GM23248 (cell line): ENCODE results near the gene ASXL1.

Experiments
- EZH2 ChIP-seq: fragments of 200-600 bp; sonication (generic); IDR thresholded peaks from 2 replicates; pipeline ENCODE4 v1.6.1; 2018; ENCODE audit warnings: antibody characterized with exemption, mild to moderate bottlenecking; ENCODE audit not compliant: insufficient read depth, poor library complexity, severe bottlenecking
- EZH2phosphoT487 ChIP-seq: fragments of 200-600 bp; sonication (generic); IDR thresholded peaks from 2 replicates; pipeline ENCODE4 v1.6.1; 2018; ENCODE audit warnings: antibody characterized with exemption, moderate library complexity, mild to moderate bottlenecking, low read depth; ENCODE audit not compliant: insufficient read depth

DNA sequence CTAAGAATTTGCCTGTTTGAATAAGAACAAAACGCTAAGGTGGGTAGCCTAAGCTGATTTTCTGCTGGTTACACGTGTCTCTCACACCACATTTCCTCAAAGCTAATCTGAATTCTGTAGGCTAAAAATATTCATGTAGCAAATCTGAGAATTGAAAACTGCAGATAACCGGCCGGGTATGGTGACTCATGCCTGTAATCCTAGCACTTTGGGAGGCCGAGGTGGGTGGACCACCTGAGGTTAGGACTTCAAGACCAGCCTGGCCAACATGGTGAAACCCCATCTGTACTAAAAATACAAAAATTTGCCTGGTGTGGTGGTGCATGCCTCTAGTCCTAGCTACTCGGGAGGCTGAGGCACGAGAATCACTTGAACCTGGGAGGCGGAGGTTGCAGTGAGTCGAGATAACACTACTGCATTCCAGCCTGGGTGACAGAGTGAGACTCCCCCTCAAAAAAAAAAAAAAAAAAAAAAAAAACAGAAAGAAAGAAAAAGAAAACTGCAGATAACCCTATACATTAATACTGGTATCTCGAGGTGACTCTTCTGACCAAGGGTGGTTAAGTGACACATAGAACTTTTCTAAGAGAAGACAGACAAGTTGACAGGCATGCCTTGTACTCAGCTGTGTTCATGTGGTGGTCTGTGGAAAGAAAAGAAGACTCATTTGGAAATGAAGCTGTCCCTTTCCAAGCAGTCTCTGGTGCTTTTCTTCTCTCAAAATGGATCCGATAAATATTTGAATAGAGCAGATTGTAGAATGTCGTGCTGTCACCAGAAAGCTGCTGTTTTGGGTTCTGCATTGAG is 24.7 kb upstream of the ASXL1 start:
- TF ChIP-seq EZH2phosphoT487 (no peak), EZH2 (no peak)
